HCT116 (cell line): ENCODE results near the gene FHIT. TPM values are rescaled to one million over a fixed set of nuclear protein-coding genes. Genes with fewer than 3 reads are reported as not detected.

Experiments used
- ATAC-seq: fragments of 200-7000 bp; cut with Tn5 transposase; 2 replicates; pipeline ENCODE4 v1.9.1; 2020; ENCODE audit warnings: mild to moderate bottlenecking, moderate library complexity
- BruUV-seq: library from RNA; stranded (reverse); fragments of 400-500 nt; replicated peaks from 2 replicates; lab custom pipeline; 2021; lab: Mats Ljungman, UMichigan
- CTCF ChIA-PET: fragments of 300-600 bp; sonication (Branson Sonifier 250); formaldehyde crosslinking; loops from one replicate; lab custom pipeline; 2021; ENCODE audit warnings: antibody characterized with exemption; lab: Charles Lee
- POLR2A ChIA-PET: fragments of 300-600, 350-600 bp; sonication (Branson Sonifier 250); formaldehyde crosslinking; loops from one replicate; lab custom pipeline; 2021; ENCODE audit warnings: antibody characterized with exemption; lab: Charles Lee
- RAD21 ChIA-PET, 2 experiments: fragments of 300-600 bp; sonication (Branson Sonifier 250); formaldehyde crosslinking; loops; one replicate each; lab custom pipeline; 2023; ENCODE audit warnings: low total read pairs in 2 of 2; ENCODE audit not compliant: uncharacterized antibody in 2 of 2, unreplicated experiment in 2 of 2, low non-redundant PET in 1 of 2; lab: Charles Lee
- DNase-seq: peaks from one replicate; pipeline ENCODE4 v3.0.0-alpha.2; 2010; ENCODE audit warnings: low read depth, low spot score
- H2AFZ ChIP-seq: fragments of 200-600 bp; shearing (Covaris generic), sonication (generic); 2 replicates; pipeline ENCODE4 v1.6.1; 2017; ENCODE audit warnings: low read depth, mixed run types, mixed read lengths, antibody characterized with exemption, low read length; ENCODE audit not compliant: poor library complexity, severe bottlenecking
- H3K27ac ChIP-seq: 2 replicates; pipeline ENCODE4 v1.5.1; 2012; ENCODE audit warnings: low read depth, low read length
- H3K27me3 ChIP-seq: fragments of 200-600 bp; sonication (generic); 2 replicates; pipeline ENCODE4 v1.6.1; 2016; ENCODE audit warnings: mixed run types, low read length, mixed read lengths; ENCODE audit not compliant: insufficient read depth
- H3K36me3 ChIP-seq, 2 experiments: fragments of 200-500 bp in 1 of 2; fragments of 200-600 bp in 1 of 2; sonication (Bioruptor generic) in 1 of 2; sonication (generic) in 1 of 2; 2 replicates each; pipeline versions ENCODE4 v1.5.1 to v1.6.1; 2014 to 2016; ENCODE audit warnings: low read length in 2 of 2, inconsistent platforms in 1 of 2, mixed read lengths in 1 of 2, mixed run types in 1 of 2; ENCODE audit not compliant: insufficient read depth in 2 of 2, control insufficient read depth in 1 of 2
- H3K4me1 ChIP-seq, 2 experiments: fragments of 200-600 bp in 1 of 2; sonication (generic) in 1 of 2; 2 replicates each; pipeline versions ENCODE4 v1.5.1 to v1.6.1; 2012 to 2017; ENCODE audit warnings: low read length in 2 of 2, inconsistent platforms in 1 of 2, mild to moderate bottlenecking in 1 of 2, mixed read lengths in 1 of 2, mixed run types in 1 of 2, moderate library complexity in 1 of 2; ENCODE audit not compliant: insufficient read depth in 2 of 2, control insufficient read depth in 1 of 2
- H3K4me2 ChIP-seq: fragments of 200-600 bp; sonication (generic); 2 replicates; pipeline ENCODE4 v1.6.1; 2017; ENCODE audit warnings: mixed run types, low read length, mixed read lengths
- H3K4me3 ChIP-seq, 2 experiments: fragments of 200-600 bp in 1 of 2; sonication (generic) in 1 of 2; replicated peaks in 1 of 2; 2 replicates each; pipeline ENCODE4 v1.5.1; 2011 to 2016; ENCODE audit warnings: low read length in 2 of 2, control low read depth in 1 of 2, low read depth in 1 of 2, mild to moderate bottlenecking in 1 of 2, mixed read lengths in 1 of 2, mixed run types in 1 of 2
- H3K79me2 ChIP-seq: fragments of 200-600 bp; sonication (generic); 2 replicates; pipeline ENCODE4 v1.6.1; 2017; ENCODE audit warnings: mild to moderate bottlenecking, mixed run types, low read length, moderate library complexity, mixed read lengths; ENCODE audit not compliant: insufficient read depth
- H3K9ac ChIP-seq: fragments of 200-600 bp; sonication (generic); 2 replicates; pipeline ENCODE4 v1.6.1; 2016; ENCODE audit warnings: low read length, mixed read lengths
- H3K9me2 ChIP-seq: fragments of 200-600 bp; sonication (generic), shearing (Covaris generic); 2 replicates; pipeline ENCODE4 v1.6.1; 2017; ENCODE audit warnings: mixed run types, mild to moderate bottlenecking, moderate library complexity; ENCODE audit not compliant: insufficient read depth
- H3K9me3 ChIP-seq, 2 experiments: fragments of 200-500 bp in 1 of 2; fragments of 200-600 bp in 1 of 2; sonication (Bioruptor generic) in 1 of 2; sonication (generic) in 1 of 2; 2 replicates each; pipeline ENCODE4 v1.6.1; 2014 to 2017; ENCODE audit warnings: low read length in 2 of 2, mixed read lengths in 2 of 2, inconsistent platforms in 1 of 2, low read depth in 1 of 2, mild to moderate bottlenecking in 1 of 2, mixed run types in 1 of 2, moderate library complexity in 1 of 2; ENCODE audit not compliant: control insufficient read depth in 1 of 2, insufficient read depth in 1 of 2
- H4K20me1 ChIP-seq: fragments of 200-600 bp; sonication (generic), shearing (Covaris generic); 2 replicates; pipeline ENCODE4 v1.6.1; 2017; ENCODE audit warnings: mixed run types, mild to moderate bottlenecking, moderate library complexity; ENCODE audit not compliant: insufficient read depth
- CBX3 ChIP-seq: IDR thresholded peaks from 2 replicates; pipeline ENCODE4 v1.6.1; 2012; ENCODE audit warnings: low read depth
- CEBPB ChIP-seq: IDR thresholded peaks from 2 replicates; pipeline ENCODE4 v1.6.1; 2012; ENCODE audit warnings: low read depth
- EGR1 ChIP-seq: IDR thresholded peaks from 2 replicates; pipeline ENCODE4 v1.6.1; 2012; ENCODE audit warnings: low read depth
- JUND ChIP-seq: IDR thresholded peaks from 2 replicates; pipeline ENCODE4 v1.6.1; 2012
- RAD21 ChIP-seq: IDR thresholded peaks from 2 replicates; pipeline ENCODE4 v1.6.1; 2012; ENCODE audit warnings: low read depth, mild to moderate bottlenecking
- SIN3A ChIP-seq: IDR thresholded peaks from 2 replicates; pipeline ENCODE4 v1.6.1; 2012; ENCODE audit warnings: low read depth
- SP1 ChIP-seq: IDR thresholded peaks from 2 replicates; pipeline ENCODE4 v1.6.1; 2012; ENCODE audit warnings: low read depth
- SRF ChIP-seq: IDR thresholded peaks from 2 replicates; pipeline ENCODE4 v1.6.1; 2012; ENCODE audit warnings: low read depth
- TCF7L2 ChIP-seq: IDR thresholded peaks from 2 replicates; pipeline ENCODE4 v1.7.0; 2011; ENCODE audit warnings: borderline replicate concordance, inconsistent platforms; ENCODE audit not compliant: insufficient read depth, insufficient read length; ENCODE audit errors: extremely low read depth
- YY1 ChIP-seq: IDR thresholded peaks from 2 replicates; pipeline ENCODE4 v1.6.1; 2011; ENCODE audit warnings: low read length, low read depth, moderate library complexity, mild to moderate bottlenecking; ENCODE audit not compliant: insufficient replicate concordance; ENCODE audit errors: extremely low read depth
- intact Hi-C: fragments of 100-400 bp; cut with micrococcal nuclease; formaldehyde crosslinking; loops from 2 replicates; pipeline ENCODE4 v1.10.0; 2022
- total RNA-seq: library from RNA; stranded (reverse); gene quantifications from one replicate; pipeline ENCODE4 v1.2.1, GENCODE V29; 2021; ENCODE audit not compliant: unreplicated experiment
- TF ChIP-seq, protein P1 (sequence below): IDR thresholded peaks from 2 replicates; pipeline ENCODE4 v1.6.1; 2011; ENCODE audit warnings: mild to moderate bottlenecking, low read length, moderate library complexity; ENCODE audit not compliant: insufficient replicate concordance; ENCODE audit errors: extremely low read depth
- TF ChIP-seq, protein P2 (sequence below): IDR thresholded peaks from 2 replicates; pipeline ENCODE4 v1.6.1; 2012
- TF ChIP-seq, protein P3 (sequence below): IDR thresholded peaks from 2 replicates; pipeline ENCODE4 v1.6.1; 2012; ENCODE audit warnings: low read depth

The FHIT gene
- total RNA-seq, 1 experiment from 2014 or later, result 20.1 TPM

DNA sequence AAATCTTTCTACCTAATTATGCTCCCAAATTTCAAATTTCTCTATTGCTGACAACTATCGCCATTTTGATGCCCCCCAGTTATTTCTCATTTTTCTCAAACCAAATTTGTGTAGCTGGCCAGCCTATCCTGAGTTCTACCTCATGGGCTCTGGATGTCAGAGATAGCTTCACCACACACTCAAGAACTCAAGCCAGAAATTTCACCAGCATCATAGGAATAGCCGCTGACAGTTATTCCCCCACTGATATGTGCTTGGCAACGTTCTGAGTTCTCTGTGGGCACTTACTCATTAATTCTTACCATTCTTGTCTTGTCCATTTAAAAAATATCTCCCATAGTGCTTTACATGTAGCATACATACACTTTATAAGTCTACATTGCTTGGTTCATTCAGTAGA, 264.7 kb downstream of the FHIT start:
- TF ChIP-seq SP1 (no peak), EGR1 (no peak), RAD21 (no peak), SRF (no peak)
- H3K4me2 ChIP-seq, result no peak overlapping the region
- ATAC-seq (no peak), DNase-seq (no peak)
- H3K9ac ChIP-seq, result no peak overlapping the region
- H2AFZ ChIP-seq, result no peak overlapping the region
- ChIA-PET CTCF (no interaction called here), POLR2A (no interaction called here), RAD21 (no interaction called here)
- intact Hi-C loops, result no loop called here
- H3K36me3 ChIP-seq, result no peaks in the 10 kb centered on the region
- no peak overlapping the region for H3K27ac ChIP-seq
- no peaks in the 10 kb centered on the region for H3K4me1 ChIP-seq
- H4K20me1 ChIP-seq, result no peaks in the 10 kb centered on the region
- no TSS peak for BruUV-seq
- H3K4me3 ChIP-seq, result no peak overlapping the region
- no peaks in the 10 kb centered on the region for H3K9me2 ChIP-seq
- H3K27me3 ChIP-seq, result no peaks in the 10 kb centered on the region
- no peaks in the 10 kb centered on the region for H3K79me2 ChIP-seq
- H3K9me3 ChIP-seq, result no peaks in the 10 kb centered on the region; a peak in 1 of 4 replicates

DNA sequence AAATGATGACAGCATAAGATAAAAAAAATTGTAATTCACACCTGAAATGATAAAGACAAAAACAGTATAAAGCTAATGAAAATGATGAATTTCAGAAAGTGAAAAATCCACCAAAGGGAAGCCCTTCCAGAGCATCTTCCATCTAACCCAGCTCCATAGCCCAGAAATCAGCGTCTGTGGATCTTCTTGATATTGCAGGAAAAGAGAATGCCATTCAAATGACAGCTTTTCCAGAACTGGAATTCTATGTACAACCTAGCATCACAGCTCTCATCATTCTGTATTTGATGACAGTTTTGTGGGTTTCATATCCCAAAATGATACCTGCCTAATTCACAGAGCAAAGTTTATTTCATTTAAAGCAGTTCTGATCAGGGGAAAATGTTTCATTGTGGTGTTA, 267.3 kb downstream of the FHIT start:
- Histone ChIP-seq H2AFZ (no peak overlapping the region), H4K20me1 (no peaks in the 10 kb centered on the region), H3K4me2 (no peak overlapping the region), H3K9me2 (no peaks in the 10 kb centered on the region), H3K27ac (no peak overlapping the region), H3K9ac (no peak overlapping the region), H3K4me1 (no peaks in the 10 kb centered on the region), H3K36me3 (no peaks in the 10 kb centered on the region), H3K79me2 (no peaks in the 10 kb centered on the region), H3K4me3 (no peak overlapping the region), H3K9me3 (no peaks in the 10 kb centered on the region; a peak in 1 of 4 replicates), H3K27me3 (no peaks in the 10 kb centered on the region)
- intact Hi-C loops, result no loop called here
- no TSS peak for BruUV-seq
- RAD21 ChIA-PET, result no interaction called here
- POLR2A ChIA-PET, result no interaction called here
- CTCF ChIA-PET, result no interaction called here
- ATAC-seq, result no peak
- DNase-seq, result no peak
- TF ChIP-seq CEBPB, result no peak
- TF ChIP-seq SRF, result no peak
- no peak for TF ChIP-seq YY1
- TF ChIP-seq, protein P1, sequence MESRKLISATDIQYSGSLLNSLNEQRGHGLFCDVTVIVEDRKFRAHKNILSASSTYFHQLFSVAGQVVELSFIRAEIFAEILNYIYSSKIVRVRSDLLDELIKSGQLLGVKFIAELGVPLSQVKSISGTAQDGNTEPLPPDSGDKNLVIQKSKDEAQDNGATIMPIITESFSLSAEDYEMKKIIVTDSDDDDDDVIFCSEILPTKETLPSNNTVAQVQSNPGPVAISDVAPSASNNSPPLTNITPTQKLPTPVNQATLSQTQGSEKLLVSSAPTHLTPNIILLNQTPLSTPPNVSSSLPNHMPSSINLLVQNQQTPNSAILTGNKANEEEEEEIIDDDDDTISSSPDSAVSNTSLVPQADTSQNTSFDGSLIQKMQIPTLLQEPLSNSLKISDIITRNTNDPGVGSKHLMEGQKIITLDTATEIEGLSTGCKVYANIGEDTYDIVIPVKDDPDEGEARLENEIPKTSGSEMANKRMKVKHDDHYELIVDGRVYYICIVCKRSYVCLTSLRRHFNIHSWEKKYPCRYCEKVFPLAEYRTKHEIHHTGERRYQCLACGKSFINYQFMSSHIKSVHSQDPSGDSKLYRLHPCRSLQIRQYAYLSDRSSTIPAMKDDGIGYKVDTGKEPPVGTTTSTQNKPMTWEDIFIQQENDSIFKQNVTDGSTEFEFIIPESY, result no peak
- no peak for TF ChIP-seq CBX3
- TF ChIP-seq, protein P2, sequence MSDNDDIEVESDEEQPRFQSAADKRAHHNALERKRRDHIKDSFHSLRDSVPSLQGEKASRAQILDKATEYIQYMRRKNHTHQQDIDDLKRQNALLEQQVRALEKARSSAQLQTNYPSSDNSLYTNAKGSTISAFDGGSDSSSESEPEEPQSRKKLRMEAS, result no peak
- no peak for TF ChIP-seq JUND
- TF ChIP-seq SIN3A, result no peak
- TF ChIP-seq TCF7L2, result no peak
- TF ChIP-seq SP1, result no peak
- TF ChIP-seq, protein P3, sequence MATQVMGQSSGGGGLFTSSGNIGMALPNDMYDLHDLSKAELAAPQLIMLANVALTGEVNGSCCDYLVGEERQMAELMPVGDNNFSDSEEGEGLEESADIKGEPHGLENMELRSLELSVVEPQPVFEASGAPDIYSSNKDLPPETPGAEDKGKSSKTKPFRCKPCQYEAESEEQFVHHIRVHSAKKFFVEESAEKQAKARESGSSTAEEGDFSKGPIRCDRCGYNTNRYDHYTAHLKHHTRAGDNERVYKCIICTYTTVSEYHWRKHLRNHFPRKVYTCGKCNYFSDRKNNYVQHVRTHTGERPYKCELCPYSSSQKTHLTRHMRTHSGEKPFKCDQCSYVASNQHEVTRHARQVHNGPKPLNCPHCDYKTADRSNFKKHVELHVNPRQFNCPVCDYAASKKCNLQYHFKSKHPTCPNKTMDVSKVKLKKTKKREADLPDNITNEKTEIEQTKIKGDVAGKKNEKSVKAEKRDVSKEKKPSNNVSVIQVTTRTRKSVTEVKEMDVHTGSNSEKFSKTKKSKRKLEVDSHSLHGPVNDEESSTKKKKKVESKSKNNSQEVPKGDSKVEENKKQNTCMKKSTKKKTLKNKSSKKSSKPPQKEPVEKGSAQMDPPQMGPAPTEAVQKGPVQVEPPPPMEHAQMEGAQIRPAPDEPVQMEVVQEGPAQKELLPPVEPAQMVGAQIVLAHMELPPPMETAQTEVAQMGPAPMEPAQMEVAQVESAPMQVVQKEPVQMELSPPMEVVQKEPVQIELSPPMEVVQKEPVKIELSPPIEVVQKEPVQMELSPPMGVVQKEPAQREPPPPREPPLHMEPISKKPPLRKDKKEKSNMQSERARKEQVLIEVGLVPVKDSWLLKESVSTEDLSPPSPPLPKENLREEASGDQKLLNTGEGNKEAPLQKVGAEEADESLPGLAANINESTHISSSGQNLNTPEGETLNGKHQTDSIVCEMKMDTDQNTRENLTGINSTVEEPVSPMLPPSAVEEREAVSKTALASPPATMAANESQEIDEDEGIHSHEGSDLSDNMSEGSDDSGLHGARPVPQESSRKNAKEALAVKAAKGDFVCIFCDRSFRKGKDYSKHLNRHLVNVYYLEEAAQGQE, result no peak
